ENCODE data around the gene EIF4E2. TPM values are rescaled to one million over a fixed set of nuclear protein-coding genes. Genes with fewer than 3 reads are reported as not detected.

EIF4E2 gene
- total RNA-seq, 3 donors from 2014 or later, result 31.6 to 57.4 (median 36.1) TPM

GRCh38 chr2:232604535-232604934 lies 54.0 kb downstream of the EIF4E2 start:
- no peaks in the 10 kb centered on the region for H3K4me1 ChIP-seq
- no peaks in the 10 kb centered on the region for H3K27me3 ChIP-seq
- no peaks in the 10 kb centered on the region for H3K36me3 ChIP-seq
- TF ChIP-seq POLR2A (IDR thresholded peaks at IDR 0.05) (no peak), CTCF (IDR thresholded peaks at IDR 0.05) (no peak), POLR2AphosphoS5 (IDR thresholded peaks at IDR 0.05) (no peak)
- H3K4me3 ChIP-seq, result no peak overlapping the region
- H3K27ac ChIP-seq, result no peak overlapping the region
- H3K9me3 ChIP-seq, result no peaks in the 10 kb centered on the region
- intact Hi-C loops (cut with DNase I; ENCODE audit: low total_unique reads), result no loop called here
- no peak for DNase-seq (ENCODE audit: low spot score in 2 of 2)

GRCh38 chr2:232607011-232607410 lies 56.5 kb downstream of the EIF4E2 start:
- DNase-seq (ENCODE audit: low spot score in 2 of 2), result no peak
- H3K27ac ChIP-seq, result no peak overlapping the region
- TF ChIP-seq CTCF (IDR thresholded peaks at IDR 0.05) (no peak), POLR2A (IDR thresholded peaks at IDR 0.05) (no peak), POLR2AphosphoS5 (IDR thresholded peaks at IDR 0.05) (no peak)
- H3K36me3 ChIP-seq, result no peaks in the 10 kb centered on the region
- H3K4me1 ChIP-seq, result peaks cover 0 to 6% of the 10 kb centered on the region in 2 donors
- no peak overlapping the region for H3K4me3 ChIP-seq
- intact Hi-C loops (cut with DNase I; ENCODE audit: low total_unique reads), result no loop called here
- no peaks in the 10 kb centered on the region for H3K27me3 ChIP-seq
- H3K9me3 ChIP-seq, result no peaks in the 10 kb centered on the region

- TF ChIP-seq CTCF (IDR thresholded peaks at IDR 0.05), result no peak
- no peak for TF ChIP-seq POLR2A (IDR thresholded peaks at IDR 0.05)
- no peak for TF ChIP-seq POLR2AphosphoS5 (IDR thresholded peaks at IDR 0.05)
- Histone ChIP-seq H3K4me3 (no peak overlapping the region), H3K36me3 (no peaks in the 10 kb centered on the region), H3K9me3 (no peaks in the 10 kb centered on the region), H3K27me3 (no peaks in the 10 kb centered on the region), H3K4me1 (peaks cover 0 to 6% of the 10 kb centered on the region in 2 donors), H3K27ac (peak overlapping the region; percentile 50 to 64)
- no peak for DNase-seq (ENCODE audit: low spot score in 2 of 2)
- intact Hi-C loops (cut with DNase I; ENCODE audit: low total_unique reads), result no loop called here
These were observed 59.1 kb downstream of the EIF4E2 start for GRCh38 chr2:232609607-232610006.

- TF ChIP-seq POLR2A (IDR thresholded peaks at IDR 0.05) (no peak), POLR2AphosphoS5 (IDR thresholded peaks at IDR 0.05) (no peak)
- Histone ChIP-seq H3K27ac (peak overlapping the region; percentile 50 to 64), H3K4me1 (peaks cover 0 to 6% of the 10 kb centered on the region in 2 donors), H3K4me3 (no peak overlapping the region), H3K27me3 (no peaks in the 10 kb centered on the region), H3K9me3 (no peaks in the 10 kb centered on the region), H3K36me3 (no peaks in the 10 kb centered on the region)
- no peak for DNase-seq (ENCODE audit: low spot score in 2 of 2)
- intact Hi-C loops (cut with DNase I; ENCODE audit: low total_unique reads), result no loop called here
These were observed 59.6 kb downstream of the EIF4E2 start for GRCh38 chr2:232610081-232610480.

GRCh38 chr2:232611061-232611460 lies 60.6 kb downstream of the EIF4E2 start:
- Histone ChIP-seq H3K9me3 (no peaks in the 10 kb centered on the region), H3K27me3 (no peaks in the 10 kb centered on the region), H3K36me3 (no peaks in the 10 kb centered on the region), H3K4me3 (no peak overlapping the region), H3K4me1 (peaks cover 0 to 6% of the 10 kb centered on the region in 2 donors), H3K27ac (peak overlapping the region; percentile 27 to 43)
- no peak for DNase-seq (ENCODE audit: low spot score in 2 of 2)
- intact Hi-C loops (cut with DNase I; ENCODE audit: low total_unique reads), result no loop called here
- TF ChIP-seq CTCF (IDR thresholded peaks at IDR 0.05) (no peak), POLR2A (IDR thresholded peaks at IDR 0.05) (no peak), POLR2AphosphoS5 (IDR thresholded peaks at IDR 0.05) (no peak)

Data from breast epithelium (tissue), 4 donors.